GM12873 (cell line): ENCODE measurements around the gene PHF21B.

Source experiments
- CTCF ChIP-seq: IDR thresholded peaks from 2 replicates; pipeline ENCODE4 v1.5.1; 2012; ENCODE audit warnings: low read depth, mild to moderate bottlenecking, moderate library complexity, low read length, control low read depth; ENCODE audit not compliant: insufficient read depth; ENCODE audit errors: missing control alignments

The PHF21B gene

GRCh38 chr22:45013138-45013537 is 3.3 kb upstream of the PHF21B start:
- TF ChIP-seq CTCF = no peak

- no peak for TF ChIP-seq CTCF
Measured at GRCh38 chr22:45010532-45010900, 711 bp upstream of the PHF21B start.

GRCh38 chr22:45008751-45009605 is 827 bp downstream of the PHF21B start:
- no peak for TF ChIP-seq CTCF

GRCh38 chr22:45008186-45008681 is 1.6 kb downstream of the PHF21B start:
- TF ChIP-seq CTCF = no peak

GRCh38 chr22:45007391-45008185 is 2.2 kb downstream of the PHF21B start:
- no peak for TF ChIP-seq CTCF

- no peak for TF ChIP-seq CTCF
Measured at GRCh38 chr22:45006964-45007390, 2.8 kb downstream of the PHF21B start.
